ENCODE measurements around the gene SLC39A7.

SLC39A7 gene

GRCh38 chr6:33170176-33171015, 30.3 kb upstream of the SLC39A7 start:
- DNase-seq (ENCODE audit: low read depth in 2 of 2), result no peak

DNA sequence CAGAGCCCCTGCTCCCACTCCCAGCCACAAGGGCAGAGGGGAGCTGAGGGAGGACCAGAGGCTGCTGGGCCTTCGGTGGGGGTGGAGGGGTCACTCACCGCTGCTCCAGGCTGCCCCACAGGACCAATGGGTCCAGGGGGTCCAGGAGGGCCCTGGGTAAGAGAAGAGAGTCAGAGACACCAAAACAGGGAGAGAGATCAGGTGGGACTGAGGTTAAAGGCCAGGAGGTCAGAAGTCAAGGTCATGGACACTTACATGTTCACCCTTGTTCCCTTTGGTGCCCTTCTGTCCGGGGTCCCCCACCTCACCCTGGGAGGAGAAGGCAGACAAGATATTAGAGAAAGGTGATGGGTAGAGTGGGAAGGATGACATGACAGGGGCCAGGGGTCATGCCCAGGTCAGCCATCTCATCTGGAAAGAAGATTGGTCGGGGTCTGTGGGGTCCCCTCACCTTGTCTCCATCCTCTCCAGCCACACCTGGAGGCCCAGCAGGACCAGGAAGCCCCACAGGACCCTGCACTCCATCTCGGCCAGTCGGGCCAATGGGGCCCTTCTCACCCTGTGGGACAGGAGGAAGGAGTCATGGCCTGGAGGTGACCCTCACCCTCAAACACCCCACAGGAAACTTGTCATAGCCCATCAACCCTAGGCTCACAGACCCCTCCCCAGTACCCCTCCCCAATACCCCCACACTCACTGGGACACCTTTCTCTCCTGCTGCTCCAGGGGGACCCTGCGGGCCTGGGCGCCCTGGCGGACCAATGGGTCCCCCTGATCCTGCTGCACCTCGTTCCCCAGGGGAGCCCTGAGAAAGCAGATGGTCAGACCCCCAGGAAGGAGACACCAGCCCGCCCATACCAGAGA, 29.4 kb upstream of the SLC39A7 start:
- DNase-seq (ENCODE audit: low read depth in 2 of 2), result no peak

DNA sequence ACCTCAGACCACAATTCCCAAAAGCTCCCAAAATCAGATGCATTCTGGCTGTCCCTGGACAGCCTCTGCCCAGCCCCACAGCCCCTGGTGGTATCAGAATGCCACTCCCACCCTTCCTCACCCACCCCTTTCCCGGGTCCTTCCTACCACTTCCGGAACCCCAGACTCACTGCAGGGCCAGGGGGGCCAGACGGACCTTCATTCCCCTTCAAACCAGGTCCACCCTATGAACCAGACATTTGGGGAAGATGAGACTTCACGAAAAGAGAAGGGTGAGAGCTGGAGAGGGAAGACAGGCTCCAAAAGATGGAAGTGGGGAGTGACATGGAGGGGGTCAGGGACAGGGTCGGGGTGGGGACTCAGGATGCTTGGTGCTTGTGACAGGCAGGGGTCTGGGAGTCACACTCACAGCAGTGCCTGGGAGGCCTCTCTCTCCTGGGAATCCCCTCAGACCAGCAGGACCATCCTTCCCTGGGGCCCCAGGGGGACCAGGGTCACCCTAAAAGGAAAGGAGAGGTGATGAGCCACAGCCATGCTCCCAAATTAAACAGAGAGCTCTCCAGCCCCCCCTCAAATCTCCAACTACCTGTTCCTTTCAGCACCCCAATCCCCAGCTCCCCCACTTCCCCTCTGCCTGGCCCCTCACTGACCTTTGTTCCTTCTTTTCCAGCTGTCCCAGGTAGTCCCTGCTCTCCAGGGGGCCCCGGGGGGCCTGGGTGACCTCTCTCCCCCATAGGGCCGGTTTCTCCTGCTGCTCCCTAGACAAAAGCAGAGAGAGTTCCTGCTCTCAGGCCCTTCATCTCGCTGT, 28.6 kb upstream of the SLC39A7 start:
- DNase-seq (ENCODE audit: low read depth in 2 of 2), result no peak

DNA sequence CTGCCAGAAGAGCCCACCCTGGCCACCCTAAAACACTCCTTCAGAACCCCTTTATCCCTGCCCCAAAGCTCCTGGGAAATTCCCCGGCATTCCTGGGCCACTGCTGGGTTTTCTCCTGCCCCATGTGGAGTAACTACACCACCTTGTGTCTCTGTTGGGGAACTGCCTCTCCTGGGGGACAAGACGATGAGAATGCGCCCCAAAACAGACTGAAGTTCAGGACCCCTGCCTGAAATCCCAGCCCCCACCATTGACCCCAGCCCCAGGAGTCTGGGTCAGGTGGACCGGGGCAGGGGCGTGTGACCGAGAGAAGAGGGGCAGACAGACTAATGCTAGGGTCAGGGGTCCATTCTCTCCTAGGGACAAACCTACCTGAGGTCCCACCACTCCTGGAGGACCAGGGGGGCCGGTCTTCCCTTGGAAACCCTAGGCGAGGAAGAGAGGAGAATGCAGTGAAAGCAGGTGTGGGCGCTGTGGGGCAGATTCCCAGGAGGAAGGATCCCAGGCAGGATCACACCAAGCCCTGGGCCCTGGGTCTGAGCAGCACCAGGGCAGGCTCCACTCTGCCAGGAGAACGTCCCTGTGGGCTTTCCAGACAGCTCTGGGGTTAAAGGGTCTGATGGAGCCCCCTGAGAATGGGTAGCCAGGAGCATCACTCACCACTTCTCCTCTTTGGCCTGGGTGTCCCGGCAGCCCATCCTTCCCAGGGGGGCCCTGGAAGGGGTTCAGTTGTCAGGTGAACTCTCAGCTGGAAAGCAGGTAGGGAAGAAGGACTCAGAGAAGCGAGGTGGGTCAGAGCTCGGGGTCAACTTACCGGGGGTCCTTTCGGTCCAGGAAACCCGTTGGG, 27.8 kb upstream of the SLC39A7 start:
- DNase-seq (ENCODE audit: low read depth in 2 of 2), result no peak

- no peak for DNase-seq (ENCODE audit: low read depth in 2 of 2)
Measured at GRCh38 chr6:33173535-33174180, 27.0 kb upstream of the SLC39A7 start.

DNA sequence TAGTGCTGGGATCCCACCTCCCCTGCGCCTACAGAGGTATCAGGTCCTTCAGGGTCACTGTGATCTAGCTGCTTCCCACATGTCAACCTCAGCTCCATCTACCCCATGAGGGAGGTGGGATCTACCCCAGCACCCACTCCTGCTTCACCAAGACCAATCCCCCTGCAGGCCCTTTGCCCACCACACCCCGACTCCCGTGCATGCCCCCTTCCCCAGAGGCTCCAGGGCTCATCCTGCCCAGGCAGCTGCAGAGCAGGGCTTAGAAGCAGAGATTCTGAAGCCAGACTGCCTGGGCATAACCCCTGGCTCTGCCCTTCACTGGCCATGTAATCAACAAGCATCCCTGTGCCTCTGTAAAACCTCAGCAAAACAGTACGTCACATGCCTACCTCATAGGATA, 25.9 kb upstream of the SLC39A7 start:
- no peak for DNase-seq (ENCODE audit: low read depth in 2 of 2)

DNA sequence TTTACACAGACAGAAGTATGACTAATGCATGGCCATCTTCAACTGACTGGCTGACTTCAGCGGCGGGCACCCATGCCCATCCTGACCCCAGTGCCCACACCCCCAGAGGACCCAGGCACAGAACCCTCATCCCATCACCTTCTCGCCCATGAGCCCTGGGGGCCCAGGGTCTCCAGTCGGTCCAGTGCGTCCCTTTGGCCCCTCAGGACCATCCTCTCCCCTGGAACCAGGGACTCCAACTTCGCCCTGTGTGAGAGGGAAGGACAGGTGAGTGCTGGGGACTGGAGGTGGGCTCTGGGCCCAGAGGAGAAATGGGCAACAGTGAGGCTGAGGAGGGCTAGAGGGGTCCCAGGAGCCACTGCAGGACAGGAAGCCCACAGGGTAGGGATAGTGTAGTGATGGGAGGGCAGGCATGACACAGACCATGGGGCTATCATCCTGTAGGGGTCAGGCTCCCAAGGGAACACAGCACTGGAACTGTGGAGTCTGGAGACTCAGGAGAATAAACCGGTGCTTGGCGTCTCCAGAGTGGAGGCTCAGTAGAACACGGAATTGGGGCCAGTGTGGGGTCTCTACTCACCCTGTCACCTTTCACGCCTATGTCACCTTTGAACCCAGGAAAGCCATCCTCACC, 25.1 kb upstream of the SLC39A7 start:
- DNase-seq (ENCODE audit: low read depth in 2 of 2), result no peak

DNA sequence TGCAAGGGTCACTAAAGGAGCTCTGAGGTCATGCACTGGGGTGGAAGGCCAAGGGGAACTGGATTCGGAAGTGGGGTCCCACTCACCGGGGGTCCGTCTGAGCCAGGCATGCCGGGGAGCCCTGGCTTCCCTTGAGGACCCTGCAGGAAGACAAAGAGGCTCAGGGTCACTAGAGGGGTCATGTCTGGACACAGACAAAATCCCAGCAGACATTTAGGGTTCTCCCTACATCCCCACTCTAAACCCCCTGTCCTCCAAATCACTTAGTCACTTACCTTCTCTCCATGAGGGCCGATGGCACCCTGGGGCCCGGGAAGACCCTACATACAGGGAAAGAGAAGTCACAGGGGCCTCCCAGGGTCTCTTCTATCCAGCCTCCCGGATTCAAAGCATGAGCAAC, 23.8 kb upstream of the SLC39A7 start:
- no peak for DNase-seq (ENCODE audit: low read depth in 2 of 2)

GRCh38 chr6:33177552-33178446, 22.9 kb upstream of the SLC39A7 start:
- DNase-seq (ENCODE audit: low read depth in 2 of 2), result no peak

- DNase-seq (ENCODE audit: low read depth in 2 of 2), result no peak
Measured at GRCh38 chr6:33178755-33179475, 21.8 kb upstream of the SLC39A7 start.

DNA sequence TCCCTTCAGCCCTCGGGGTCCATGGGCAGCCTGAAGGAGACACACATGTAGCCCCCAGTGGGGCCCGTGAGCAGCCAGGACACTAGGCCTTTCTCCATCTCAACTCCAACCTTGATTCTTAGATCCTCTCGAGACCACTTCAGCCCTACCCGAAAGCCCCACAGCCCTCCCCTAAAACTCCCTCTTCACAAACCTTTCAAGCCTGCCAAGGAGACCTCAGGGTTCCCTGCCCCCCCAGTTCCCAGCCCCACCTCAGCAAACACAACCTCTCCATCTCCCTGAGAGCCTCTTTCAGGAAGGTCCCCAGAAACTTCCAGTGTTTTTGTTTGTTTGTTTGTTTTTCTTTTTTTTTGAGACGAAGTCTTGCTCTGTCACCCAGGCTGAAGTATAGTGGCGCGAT, 19.5 kb upstream of the SLC39A7 start:
- no peak for DNase-seq (ENCODE audit: low read depth in 2 of 2)

- DNase-seq (ENCODE audit: low read depth in 2 of 2), result no peak
Measured at GRCh38 chr6:33183071-33183683, 17.5 kb upstream of the SLC39A7 start.

DNA sequence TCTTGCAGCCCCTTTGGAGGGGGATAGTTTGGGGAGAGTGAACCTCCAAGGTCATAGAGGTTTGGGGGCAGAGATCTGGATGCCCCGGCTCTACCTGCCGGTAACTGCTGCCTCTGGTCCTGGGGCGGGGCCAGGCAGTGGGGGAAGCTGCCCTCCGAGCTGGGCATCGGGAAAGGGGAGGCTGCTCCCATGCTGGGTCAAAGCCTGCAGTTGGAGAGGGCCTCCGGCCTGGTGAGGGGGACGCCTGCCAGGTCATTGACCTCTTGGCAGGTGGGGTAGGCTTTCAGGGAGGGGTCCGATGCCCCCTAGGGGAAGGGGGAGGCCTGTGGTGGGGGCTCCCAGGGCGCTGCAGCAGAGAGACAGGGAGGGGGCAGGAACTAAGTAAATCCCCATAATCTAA, 15.5 kb upstream of the SLC39A7 start:
- DNase-seq (ENCODE audit: low read depth in 2 of 2), result no peak

GRCh38 chr6:33185654-33186187, 14.9 kb upstream of the SLC39A7 start:
- no peak for DNase-seq (ENCODE audit: low read depth in 2 of 2)

DNA sequence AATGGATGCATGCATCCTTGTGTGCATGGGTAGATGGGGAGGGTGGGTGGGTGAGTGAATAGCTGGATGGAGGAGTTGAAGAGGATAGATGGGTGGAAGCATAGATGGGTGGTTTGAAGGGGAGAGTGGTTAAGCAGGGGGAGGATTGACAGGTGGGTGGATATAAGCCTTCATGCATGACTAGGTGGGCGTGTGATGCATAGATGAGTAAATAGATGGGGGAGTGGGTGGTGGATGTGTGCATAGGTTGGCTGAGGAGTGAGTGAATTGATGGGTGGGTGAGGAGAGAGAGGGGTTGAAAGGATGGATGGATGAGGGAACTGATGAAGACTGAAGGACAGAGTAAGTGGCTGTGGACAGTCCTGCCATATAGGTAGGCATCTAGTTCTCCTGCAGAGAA, 12.9 kb upstream of the SLC39A7 start:
- DNase-seq (ENCODE audit: low read depth in 2 of 2), result no peak

- DNase-seq (ENCODE audit: low read depth in 2 of 2), result no peak
Measured at GRCh38 chr6:33189164-33189563, 11.5 kb upstream of the SLC39A7 start.

DNA sequence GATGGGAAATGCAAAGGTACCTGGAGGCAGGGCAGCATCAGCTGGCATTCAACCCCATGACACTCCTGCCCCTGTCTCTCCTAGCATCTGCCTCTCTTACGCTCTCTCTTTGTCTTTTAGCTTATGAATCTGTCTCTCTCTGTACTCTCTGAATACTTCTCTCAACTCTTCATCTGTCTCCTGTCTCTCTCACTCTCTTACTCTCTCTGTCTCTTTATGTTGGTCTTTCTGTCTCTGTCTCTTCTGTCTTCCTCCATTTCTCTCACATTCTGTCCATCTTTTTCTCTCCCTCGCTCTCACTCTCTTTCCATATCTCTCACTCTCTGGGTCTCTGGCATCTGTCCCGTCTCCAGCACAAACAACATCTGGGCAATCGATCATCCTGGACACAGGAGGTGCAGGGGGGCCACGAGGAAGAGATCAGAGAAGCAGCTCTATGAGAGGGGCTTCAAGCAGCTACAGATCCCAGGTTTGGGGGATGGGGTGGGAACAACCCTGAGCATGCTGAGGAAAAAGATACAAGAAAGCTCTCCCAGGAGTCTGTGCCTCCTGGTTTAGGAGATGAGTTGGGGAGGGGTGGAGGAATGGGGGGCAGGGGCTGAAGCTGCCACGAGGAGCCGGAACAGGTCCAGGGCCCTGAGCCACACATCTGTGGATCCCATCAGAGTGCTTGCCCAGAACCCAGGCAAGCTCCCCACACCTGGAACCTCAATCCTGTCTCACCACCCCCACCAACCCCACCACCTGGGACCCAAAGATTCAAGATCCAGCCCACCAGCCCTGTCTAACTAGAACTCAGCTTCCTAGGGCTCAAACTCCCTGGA, 10.8 kb upstream of the SLC39A7 start:
- DNase-seq (ENCODE audit: low read depth in 2 of 2), result no peak
